C4-2B (cell line): ENCODE data around the gene GJA4.

Experiments used
- CTCF ChIP-seq: fragments of 450-650 bp; conservative IDR thresholded peaks from 2 replicates; pipeline ENCODE4 v1.5.1; 2017; ENCODE audit warnings: mild to moderate bottlenecking
- ZFX ChIP-seq: fragments of 450-650 bp; IDR thresholded peaks from 2 replicates; pipeline ENCODE4 v1.6.1; 2017

GRCh38 chr1:34806396-34806795 is 13.6 kb downstream of the GJA4 start:
- no peak for TF ChIP-seq CTCF
- no peak for TF ChIP-seq ZFX
